GM18505 (cell line): Measurements from ENCODE around the gene STK10.

ENCODE experiments used
- ATAC-seq: cut with Tn5 transposase; IDR thresholded peaks from one replicate; pipeline ENCODE4 v1.9.1; 2021; ENCODE audit not compliant: unreplicated experiment
- POLR2A ChIP-seq: IDR thresholded peaks from 4 replicates; pipeline ENCODE4 v1.6.1; 2011; ENCODE audit warnings: borderline replicate concordance; ENCODE audit not compliant: insufficient read depth, insufficient read length; ENCODE audit errors: extremely low read depth

Gene STK10

DNA sequence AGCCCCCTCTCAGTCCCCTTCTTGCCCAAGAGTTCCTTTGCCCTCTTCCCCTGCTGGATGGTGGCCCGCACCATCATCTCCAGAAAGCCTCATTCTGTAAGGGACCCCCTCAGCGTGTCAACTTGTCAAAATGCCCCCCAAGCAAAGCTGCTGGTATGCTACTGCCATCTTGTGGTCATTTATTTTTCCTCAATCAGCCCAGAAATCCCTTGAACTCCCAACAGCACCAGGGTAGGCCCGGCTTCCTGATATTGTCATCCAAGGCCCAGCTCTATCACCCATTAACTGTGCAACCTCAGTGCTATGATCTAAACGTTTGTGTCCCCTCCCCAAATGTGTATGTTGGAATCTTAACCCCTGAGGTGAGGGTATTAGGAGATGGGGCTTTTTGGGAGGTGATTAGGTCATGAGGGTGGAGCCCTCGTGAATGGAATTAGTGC, 128.3 kb downstream of the STK10 start:
- ATAC-seq: no peak
- no peak for TF ChIP-seq POLR2A

DNA sequence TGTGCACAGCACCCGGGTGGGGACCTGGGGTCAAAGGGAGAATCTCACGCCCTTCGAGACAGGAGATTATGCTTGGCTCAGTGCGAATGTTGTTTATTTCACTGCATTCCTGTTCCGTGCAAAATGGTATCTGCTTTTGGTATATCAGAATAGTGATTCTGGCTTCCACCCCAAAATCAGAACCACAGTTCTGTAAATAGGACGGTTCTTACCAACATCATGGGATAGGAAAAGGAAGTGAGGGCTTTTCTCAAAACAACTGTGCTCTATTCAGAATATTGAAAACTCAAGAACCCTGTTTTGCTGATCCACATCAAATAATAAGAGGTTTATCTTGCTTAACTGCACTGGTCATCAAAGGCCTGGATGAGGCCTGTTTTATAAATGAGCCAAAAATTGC, 129.9 kb downstream of the STK10 start:
- no peak for TF ChIP-seq POLR2A
- no peak for ATAC-seq

DNA sequence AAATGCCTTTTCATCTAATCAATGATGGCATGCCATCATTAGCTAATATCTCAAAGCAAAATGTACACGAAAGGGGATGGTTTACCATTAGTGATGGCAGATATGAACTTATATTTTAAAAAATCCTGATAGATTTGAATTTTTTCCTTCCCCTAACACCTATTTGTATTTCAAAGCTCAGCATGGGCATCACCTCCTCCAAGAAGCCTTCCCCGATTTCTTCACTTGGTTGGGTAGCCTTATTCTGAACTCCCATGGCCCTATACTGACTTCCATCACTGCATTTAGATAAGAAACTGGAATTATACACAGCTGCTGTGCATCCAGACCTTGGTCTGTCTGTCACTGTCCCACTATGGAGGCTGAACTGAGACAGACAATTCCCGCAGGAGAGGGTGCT, 132.0 kb downstream of the STK10 start:
- no peak for TF ChIP-seq POLR2A
- ATAC-seq: no peak

DNA sequence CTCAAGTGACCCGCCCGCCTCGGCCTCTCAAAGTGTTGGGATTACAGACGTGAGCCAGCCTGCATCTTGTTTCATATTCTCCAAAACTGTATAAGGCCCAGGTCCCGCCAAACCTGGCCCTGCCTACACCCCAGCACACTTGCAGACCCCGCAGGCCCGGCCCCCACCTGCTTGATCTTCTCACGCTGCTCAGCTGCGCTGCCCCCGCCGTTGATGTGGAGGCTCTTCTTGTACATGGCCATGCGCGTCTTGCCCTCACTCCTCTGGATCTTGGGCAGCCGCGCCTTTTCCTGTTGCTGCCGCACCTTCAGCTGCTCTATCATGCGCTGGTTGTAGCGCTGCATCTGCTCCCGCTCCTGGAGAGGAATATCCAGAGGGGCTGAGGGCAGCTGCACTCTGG, 132.6 kb downstream of the STK10 start:
- no peak for TF ChIP-seq POLR2A
- ATAC-seq: no peak

DNA sequence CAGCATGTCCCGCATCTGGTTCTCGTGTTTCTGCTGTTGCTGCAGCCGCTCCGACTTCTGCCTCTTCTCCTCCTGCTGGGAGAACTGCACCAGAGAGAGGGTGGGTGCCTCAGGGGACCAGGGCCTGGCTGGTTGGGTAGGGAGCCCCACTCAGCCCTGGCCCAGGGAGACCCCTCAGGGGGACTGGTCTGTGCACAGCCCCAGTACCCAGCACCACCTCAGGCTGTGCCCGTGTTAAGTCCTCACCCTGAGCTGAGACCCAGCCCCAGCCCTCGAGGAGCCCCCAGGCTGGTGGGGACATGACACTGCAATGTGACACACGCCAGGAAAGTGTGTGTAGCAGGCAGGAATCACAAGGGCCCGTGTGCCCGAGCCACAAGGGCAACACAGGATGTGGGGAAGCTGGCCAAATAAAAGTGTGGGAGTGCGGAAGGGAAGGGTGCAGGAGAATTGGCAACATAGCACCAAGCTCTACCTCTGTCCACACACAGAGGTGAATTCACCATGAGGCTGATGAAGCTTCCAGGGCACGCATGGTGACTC, 133.3 kb downstream of the STK10 start:
- TF ChIP-seq POLR2A: no peak
- ATAC-seq: no peak

DNA sequence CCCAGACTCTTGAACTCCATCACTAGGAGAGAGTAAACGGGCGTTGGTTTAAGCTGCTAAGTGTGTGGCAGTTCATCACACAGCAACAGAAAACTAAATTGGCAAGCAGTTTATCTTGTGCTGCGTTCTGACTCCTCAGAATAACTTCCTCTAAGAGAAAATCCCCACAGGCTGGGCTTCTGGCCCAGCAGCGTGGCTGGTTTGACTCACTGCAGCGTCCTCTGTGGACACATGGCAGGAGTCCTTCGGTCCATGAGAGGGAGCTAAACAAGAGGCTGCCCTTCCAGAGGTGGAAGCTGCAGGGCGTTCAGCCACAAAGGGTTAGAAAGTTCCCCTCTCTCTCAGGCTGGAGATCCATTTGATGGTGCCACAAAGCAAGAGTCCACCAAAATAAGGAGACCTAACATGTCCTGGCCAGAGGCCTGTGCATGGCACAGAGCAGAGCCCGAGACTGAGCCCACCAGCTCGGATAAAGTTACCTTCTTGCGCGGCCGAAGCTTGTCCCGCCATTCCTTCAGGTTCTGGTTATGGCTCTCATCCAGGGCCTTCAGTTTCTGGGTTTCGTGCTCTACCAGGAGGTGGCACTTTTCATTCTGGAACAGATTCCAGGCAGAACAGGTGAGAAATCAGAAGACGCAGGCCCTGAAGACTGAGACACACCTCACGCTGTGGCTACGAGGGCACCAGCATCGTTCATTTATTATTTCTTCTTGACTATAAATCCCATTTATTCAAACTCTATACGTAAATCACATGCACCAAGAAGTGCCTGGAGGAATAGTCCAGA, 135.4 kb downstream of the STK10 start:
- no peak for ATAC-seq
- no peak for TF ChIP-seq POLR2A

DNA sequence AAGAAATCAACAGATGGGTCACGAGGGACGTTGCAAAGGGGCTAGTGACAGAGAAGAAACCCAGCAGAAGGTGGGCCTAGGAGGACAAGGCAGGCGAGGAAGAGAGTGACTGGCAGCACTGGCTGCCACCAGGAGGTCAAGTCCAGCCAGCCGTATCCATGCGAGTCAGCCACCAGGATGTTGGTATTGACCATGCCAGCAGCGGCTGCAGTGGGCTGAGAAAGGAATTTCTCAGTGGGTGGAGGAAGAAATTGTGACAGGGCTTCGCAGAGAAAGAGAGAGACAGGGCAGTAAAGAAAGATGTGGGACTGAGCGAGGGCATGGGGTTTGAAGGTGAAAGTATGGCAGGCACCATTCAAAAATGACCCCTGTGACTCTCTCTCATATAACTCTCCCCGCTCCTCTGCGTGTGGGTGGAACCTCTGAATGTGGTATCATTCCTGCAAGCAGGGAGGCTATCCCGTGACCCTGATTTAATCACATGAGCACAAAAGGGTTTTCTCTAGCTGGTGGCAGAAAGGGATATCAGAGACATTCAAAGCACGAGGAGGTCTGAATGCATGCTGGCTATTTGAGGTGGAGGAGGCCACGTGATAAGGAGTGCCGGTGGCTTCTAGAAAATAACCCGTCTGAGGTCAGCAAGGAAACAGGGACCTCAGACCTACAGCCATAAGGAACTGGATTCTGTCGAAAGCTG, 136.2 kb downstream of the STK10 start:
- TF ChIP-seq POLR2A: no peak
- no peak for ATAC-seq

DNA sequence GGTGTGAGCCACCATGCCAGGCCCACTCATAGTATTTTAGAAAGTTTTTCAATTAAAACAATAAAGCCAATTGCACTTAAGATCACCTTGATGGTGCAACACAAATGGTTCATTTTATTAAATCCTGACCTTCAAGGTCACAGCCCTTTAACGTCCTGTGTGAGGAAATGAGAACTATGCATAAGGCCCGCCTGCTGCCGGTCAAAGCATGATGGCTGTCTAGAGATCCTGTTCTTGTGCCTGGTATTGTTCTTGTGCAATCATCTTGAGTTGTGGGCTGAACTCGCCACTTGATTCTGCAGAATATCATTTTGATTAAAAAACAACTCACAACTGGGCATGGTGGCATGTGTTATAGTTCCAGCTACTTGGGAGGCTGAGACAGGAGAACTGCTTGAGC, 137.9 kb downstream of the STK10 start:
- no peak for ATAC-seq

DNA sequence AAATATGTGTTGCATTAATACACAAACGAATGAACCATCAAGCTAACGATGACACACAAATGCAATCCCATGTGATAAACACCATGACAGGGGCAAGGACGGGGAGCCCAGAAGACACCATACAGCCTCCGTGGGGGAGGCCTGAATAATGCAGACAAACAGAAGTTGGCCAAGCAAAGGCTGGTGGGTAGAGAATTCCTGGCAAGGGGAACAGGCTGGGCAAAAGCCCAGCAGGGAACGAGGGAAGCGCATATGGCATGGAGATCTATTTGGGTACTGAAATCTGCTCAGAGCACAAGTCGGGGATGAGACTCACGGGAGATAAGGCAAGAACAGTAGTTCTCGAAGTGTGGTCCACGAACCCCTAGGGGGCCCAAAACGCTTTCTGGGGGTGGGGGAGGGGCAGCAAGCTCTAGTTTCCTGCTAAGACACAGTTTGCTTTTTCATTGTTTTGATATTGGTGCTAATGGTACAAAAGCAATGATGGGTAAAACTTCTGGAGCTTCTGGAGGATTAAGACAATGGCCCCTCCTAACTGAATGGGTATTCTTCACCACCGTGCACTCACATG, 138.7 kb downstream of the STK10 start:
- ATAC-seq: no peak
- no peak for TF ChIP-seq POLR2A

More for the DNA sequence above, 137.9 kb downstream of the STK10 start:
- TF ChIP-seq POLR2A: no peak

DNA sequence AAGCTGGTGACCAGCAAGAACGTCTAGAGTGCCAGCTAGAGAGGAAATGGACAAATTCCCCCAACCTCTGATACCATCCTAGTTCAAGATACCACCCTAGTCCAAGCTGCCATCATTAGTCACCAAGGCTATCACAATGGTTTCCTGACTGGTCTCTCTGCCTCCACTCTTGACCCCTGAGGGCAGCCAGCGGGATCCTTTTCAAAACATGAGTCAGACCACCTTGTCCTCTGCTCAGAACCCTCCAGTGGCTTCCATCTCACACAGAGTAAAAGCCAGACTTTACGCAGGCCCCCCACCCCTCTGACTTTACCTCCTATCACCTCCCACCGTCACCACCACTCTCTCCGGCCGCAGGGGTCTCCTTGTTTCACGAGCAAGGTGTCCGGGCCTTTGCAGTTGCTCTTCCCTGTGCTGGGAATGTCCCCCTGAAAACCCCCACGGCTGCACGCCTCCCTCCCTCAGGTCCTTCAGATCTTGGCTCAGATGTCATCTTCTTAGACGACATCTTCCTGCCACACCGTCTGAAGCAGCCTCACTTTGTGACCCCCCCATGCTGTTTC, 139.4 kb downstream of the STK10 start:
- ATAC-seq: no peak
- TF ChIP-seq POLR2A: no peak

DNA sequence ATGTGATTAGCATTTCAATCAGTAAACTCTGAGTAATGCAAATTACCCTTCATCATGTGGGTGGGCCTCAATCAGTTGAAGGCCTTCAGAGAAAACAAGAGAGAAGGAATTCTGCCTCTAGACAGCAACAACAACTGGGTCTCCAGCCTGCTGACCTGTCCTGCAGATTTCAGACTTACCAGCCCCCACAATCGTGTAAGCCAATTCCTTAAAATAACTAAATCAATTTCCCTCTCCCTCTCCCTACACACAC, 139.9 kb downstream of the STK10 start:
- no peak for TF ChIP-seq POLR2A
- ATAC-seq: no peak

DNA sequence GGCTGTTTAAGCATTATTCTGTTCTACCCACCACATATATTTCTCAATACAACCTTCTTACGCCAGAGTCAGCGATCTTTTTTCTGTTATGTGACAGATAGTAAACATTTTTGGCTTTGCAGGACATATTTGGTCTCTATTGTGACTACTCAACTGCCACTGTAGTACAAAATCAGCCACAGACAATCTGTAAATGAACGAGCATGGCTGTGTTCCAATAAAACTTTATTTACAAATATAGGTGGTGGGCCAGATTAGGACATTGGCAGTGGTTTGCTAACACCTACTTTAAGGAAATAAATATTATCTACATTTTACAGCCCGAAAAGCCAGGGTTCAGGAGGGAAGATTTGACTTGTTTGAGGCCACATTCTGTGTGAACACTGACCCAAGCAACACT, 141.4 kb downstream of the STK10 start:
- ATAC-seq: no peak
- no peak for TF ChIP-seq POLR2A

DNA sequence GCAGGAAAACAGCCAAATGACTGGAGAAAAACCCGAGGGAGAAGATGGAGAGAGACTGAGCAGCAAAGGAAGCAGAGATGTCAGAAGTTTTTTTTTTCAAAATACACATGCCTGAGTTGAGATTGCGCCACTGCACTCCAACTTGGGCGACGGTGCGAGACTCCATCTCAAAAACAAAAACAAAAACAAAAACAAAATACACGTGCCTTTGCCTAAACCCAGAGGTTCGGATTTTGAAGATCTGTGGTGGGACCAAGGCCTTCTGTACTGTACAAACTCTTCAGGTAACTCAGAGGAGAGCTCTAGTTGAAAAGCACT, 142.8 kb downstream of the STK10 start:
- ATAC-seq: no peak
- TF ChIP-seq POLR2A: no peak

DNA sequence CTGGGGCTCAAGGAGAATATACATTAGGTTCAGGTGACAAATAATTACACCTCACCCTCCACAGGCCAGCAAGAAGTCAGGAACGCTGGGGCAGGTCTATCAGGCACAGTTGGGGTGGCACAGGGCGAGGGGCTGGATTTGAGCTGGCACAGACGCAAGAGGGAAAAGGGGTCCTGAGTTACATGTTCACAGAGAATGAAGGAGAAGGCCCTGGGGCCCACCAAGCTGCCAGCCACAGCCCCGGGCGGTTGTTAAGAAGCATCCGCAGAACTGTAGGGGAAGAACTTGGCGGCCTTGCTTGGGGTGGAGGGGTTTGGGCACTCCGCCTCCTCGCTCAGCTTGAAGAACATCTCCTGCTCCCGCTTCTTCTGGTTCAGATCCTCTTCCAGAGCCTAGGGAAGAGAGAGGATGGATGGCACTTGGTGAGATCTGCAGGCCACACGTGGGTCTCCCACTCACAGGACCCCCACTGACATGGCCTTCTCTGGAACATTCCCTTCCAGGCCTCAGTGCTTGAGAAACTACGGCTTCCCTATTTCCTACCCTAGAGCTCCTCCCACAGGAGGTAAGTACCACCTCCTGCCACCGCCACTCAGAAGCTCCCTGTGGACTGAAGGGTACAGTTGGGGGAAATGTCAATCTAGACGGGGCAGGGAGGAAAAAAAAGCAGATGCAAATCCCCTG, 143.3 kb downstream of the STK10 start:
- no peak for ATAC-seq
- no peak for TF ChIP-seq POLR2A

DNA sequence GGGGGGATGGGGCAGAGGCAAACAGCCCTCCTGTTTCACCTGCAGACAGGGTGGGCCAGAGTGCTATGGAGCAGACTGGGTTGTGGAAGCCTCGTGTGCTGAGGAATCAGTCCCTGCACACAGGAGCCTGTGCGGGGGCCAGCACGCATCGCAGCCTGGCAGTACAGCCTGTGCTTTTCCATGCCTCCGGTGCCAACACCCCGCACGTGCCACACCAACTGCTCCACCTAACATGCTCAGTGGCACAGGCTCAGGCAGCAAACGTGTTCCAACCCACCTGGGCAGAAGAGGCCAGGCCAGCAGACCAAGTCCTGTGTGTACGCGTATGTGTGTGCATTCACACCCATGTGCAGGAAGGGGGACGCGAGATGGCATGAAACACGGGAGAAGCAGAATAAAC, 144.2 kb downstream of the STK10 start:
- no peak for ATAC-seq
- TF ChIP-seq POLR2A: no peak
